AG04449 (cell line): ENCODE results near the gene PAOX.
A peak's percentile ranks its signal among the peaks of the same experiment; 100 is the strongest.

Source experiments
- CTCF ChIA-PET: fragments of 350-600 bp; formaldehyde crosslinking; extraction: SDS; loops from one replicate; lab custom pipeline; 2021; ENCODE audit warnings: antibody characterized with exemption; lab: Yijun Ruan, JAX
- POLR2A ChIA-PET: fragments of 400-600, 350-600 bp; formaldehyde crosslinking; extraction: SDS; loops from one replicate; lab custom pipeline; 2020; ENCODE audit warnings: antibody characterized with exemption, inconsistent platforms; lab: Yijun Ruan, JAX
- DNase-seq: peaks from one replicate; pipeline ENCODE4 v3.0.0-alpha.2; 2010; ENCODE audit warnings: low read depth, low spot score
- H3K4me3 ChIP-seq: 2 replicates; pipeline ENCODE4 v1.5.1; 2011; ENCODE audit warnings: low read depth, mild to moderate bottlenecking, control low read depth, low read length
- CTCF ChIP-seq: IDR thresholded peaks from one replicate; pipeline ENCODE4 v1.5.1; 2011; ENCODE audit warnings: mild to moderate bottlenecking, moderate library complexity, low read length, control low read depth, inconsistent platforms; ENCODE audit not compliant: insufficient read depth; ENCODE audit errors: missing control alignments

PAOX gene

GRCh38 chr10:133379152-133379800 lies at the start of gene PAOX:
PAOX (plus strand) TSS chr10:133379262; CDS start chr10:133379317, 55 bp downstream.
- POLR2A ChIA-PET = interaction anchor here (0.8 kb wide), 1 partner anchor 15 kb away, joined by 3 read pairs; the partner anchor contains the start of gene MTG1
- CTCF ChIA-PET = interaction anchor here (0.9 to 2.0 kb wide), 3 partner anchors 11 to 50 kb away, joined by 3 to 10 read pairs (median 3); no protein-coding TSS in a partner anchor
- TF ChIP-seq CTCF = no peak
- H3K4me3 ChIP-seq = peak within 1 kb of the TSS; percentile 75
- DNase-seq = no peak

GRCh38 chr10:133329491-133330202 lies 49.4 kb upstream of the PAOX start:
- CTCF ChIA-PET = interaction anchor here (0.6 to 4.0 kb wide), 64 partner anchors 10 to 676 kb away, joined by 3 to 35 read pairs (median 4); partner anchors contain the start of genes ECHS1, FUOM, KNDC1 and PAOX
- POLR2A ChIA-PET = interaction anchor here (0.7 to 1.5 kb wide), 3 partner anchors 19 to 88 kb away, joined by 3 to 6 read pairs (median 4); no protein-coding TSS in a partner anchor
- TF ChIP-seq CTCF = peak; percentile 97
- peak overlapping the region; percentile 33 for H3K4me3 ChIP-seq
- DNase-seq = peak; percentile 52

GRCh38 chr10:133332936-133333699 lies 45.9 kb upstream of the PAOX start:
- no peak for TF ChIP-seq CTCF
- CTCF ChIA-PET = interaction anchor here (1.0 to 1.1 kb wide), 2 partner anchors 11 to 26 kb away, joined by 3 to 4 read pairs; no protein-coding TSS in a partner anchor
- POLR2A ChIA-PET = no interaction called here
- no peak overlapping the region for H3K4me3 ChIP-seq
- no peak for DNase-seq

GRCh38 chr10:133334503-133335245 lies 44.4 kb upstream of the PAOX start:
- ChIA-PET CTCF (interaction anchor here (1.2 kb wide), 1 partner anchor 186 kb away, joined by 3 read pairs; no protein-coding TSS in a partner anchor), POLR2A (no interaction called here)
- H3K4me3 ChIP-seq = peak overlapping the region; percentile 34
- TF ChIP-seq CTCF = no peak
- DNase-seq = no peak

- POLR2A ChIA-PET = no interaction called here
- peak overlapping the region; percentile 34 for H3K4me3 ChIP-seq
- DNase-seq = no peak
- CTCF ChIA-PET = interaction anchor here (1.1 to 1.2 kb wide), 2 partner anchors 8 to 186 kb away, joined by 3 to 4 read pairs; no protein-coding TSS in a partner anchor
- TF ChIP-seq CTCF = no peak
Observed at GRCh38 chr10:133335246-133336117, 43.6 kb upstream of the PAOX start.
